Measurements from ENCODE around the gene ZHX3. TPM values are rescaled to one million over a fixed set of nuclear protein-coding genes. Genes with fewer than 3 reads are reported as not detected.

ZHX3 gene
- total RNA-seq, 1 experiment from 2014 or later = 9.6 TPM

- H3K9me3 Mint-ChIP-seq = no peaks in the 10 kb centered on the region
- TF ChIP-seq FOXK1 (CRISPR knock-in tag; IDR thresholded peaks at IDR 0.05) (no peak), ZNF425 (CRISPR knock-in tag; conservative IDR thresholded peaks at IDR 0.05) (no peak), ZNF281 (CRISPR knock-in tag; IDR thresholded peaks at IDR 0.05) (no peak), GABPB1 (CRISPR knock-in tag; IDR thresholded peaks at IDR 0.05) (no peak), ZNF423 (CRISPR knock-in tag; IDR thresholded peaks at IDR 0.05) (no peak), ZNF532 (CRISPR knock-in tag; IDR thresholded peaks at IDR 0.05; ENCODE audit: borderline replicate concordance) (no peak), ZBTB43 (CRISPR knock-in tag; IDR thresholded peaks at IDR 0.05) (no peak), AR (CRISPR knock-in tag; IDR thresholded peaks at IDR 0.05) (no peak), CBFB (CRISPR knock-in tag; IDR thresholded peaks at IDR 0.05; ENCODE audit: low read depth) (no peak)
- ChIA-PET CTCF (no interaction called here), POLR2A (no interaction called here)
- H3K4me3 Mint-ChIP-seq = no peak overlapping the region
- H3K27me3 Mint-ChIP-seq (ENCODE audit: low read depth) = no peaks in the 10 kb centered on the region
- no peak overlapping the region for H3K27ac Mint-ChIP-seq
- no peaks in the 10 kb centered on the region for H3K4me1 Mint-ChIP-seq
- no peaks in the 10 kb centered on the region for H3K36me3 Mint-ChIP-seq
- no peak for ATAC-seq
- DNase-seq (ENCODE audit: low spot score) = no peak
Observed at GRCh38 chr20:41355192-41355591, 37.7 kb upstream of the ZHX3 start.

- Mint-ChIP-seq H3K36me3 (no peaks in the 10 kb centered on the region), H3K27ac (no peak overlapping the region), H3K9me3 (no peaks in the 10 kb centered on the region), H3K27me3 (ENCODE audit: low read depth) (no peaks in the 10 kb centered on the region), H3K4me1 (no peaks in the 10 kb centered on the region), H3K4me3 (no peak overlapping the region)
- CTCF ChIA-PET = interaction anchor here (0.6 to 3.3 kb wide), 6 partner anchors 9 to 181 kb away, joined by 3 to 11 read pairs (median 4); partner anchors contain the start of gene LPIN3
- POLR2A ChIA-PET = no interaction called here
- DNase-seq (ENCODE audit: low spot score) = no peak
- TF ChIP-seq HMGXB4 (CRISPR knock-in tag; IDR thresholded peaks at IDR 0.05) (no peak), ZNF263 (CRISPR knock-in tag; IDR thresholded peaks at IDR 0.05; ENCODE audit: low read depth) (no peak), MYBL2 (CRISPR knock-in tag; IDR thresholded peaks at IDR 0.05) (no peak)
- no peak for ATAC-seq
Observed at GRCh38 chr20:41353530-41353929, 36.0 kb upstream of the ZHX3 start.

All from WTC11 (cell line).